ENCODE measurements around the gene C6orf132.

C6orf132 gene

GRCh38 chr6:42131531-42131930 lies 10.9 kb downstream of the C6orf132 start:
- no peak for DNase-seq

GRCh38 chr6:42129360-42129676 lies 13.1 kb downstream of the C6orf132 start:
- no peak for DNase-seq

- DNase-seq = no peak
Measured at GRCh38 chr6:42128460-42129359, 13.7 kb downstream of the C6orf132 start.

- DNase-seq = no peak
Measured at GRCh38 chr6:42125663-42126062, 16.8 kb downstream of the C6orf132 start.

GRCh38 chr6:42125231-42125630 lies 17.2 kb downstream of the C6orf132 start:
- DNase-seq = no peak

GRCh38 chr6:42124223-42124836 lies 18.1 kb downstream of the C6orf132 start:
- no peak for DNase-seq

GRCh38 chr6:42123379-42124103 lies 18.9 kb downstream of the C6orf132 start:
- no peak for DNase-seq

GRCh38 chr6:42120895-42121865 lies 21.2 kb downstream of the C6orf132 start:
- no peak for DNase-seq

GRCh38 chr6:42118162-42119001 lies 24.0 kb downstream of the C6orf132 start:
- no peak for DNase-seq

- DNase-seq = no peak
Measured at GRCh38 chr6:42117843-42118161, 24.6 kb downstream of the C6orf132 start.

GRCh38 chr6:42113936-42114636 lies 28.3 kb downstream of the C6orf132 start:
- DNase-seq = no peak

GRCh38 chr6:42112351-42112750 lies 30.1 kb downstream of the C6orf132 start:
- DNase-seq = no peak

GRCh38 chr6:42110683-42111082 lies 31.7 kb downstream of the C6orf132 start:
- DNase-seq = no peak

- DNase-seq = no peak
Measured at GRCh38 chr6:42108071-42108470, 34.3 kb downstream of the C6orf132 start.

- DNase-seq = no peak
Measured at GRCh38 chr6:42106112-42107023, 36.1 kb downstream of the C6orf132 start.

- DNase-seq = no peak
Measured at GRCh38 chr6:42105709-42106108, 36.7 kb downstream of the C6orf132 start.

GRCh38 chr6:42105156-42105648 lies 37.2 kb downstream of the C6orf132 start:
- no peak for DNase-seq

GRCh38 chr6:42104804-42105125 lies 37.7 kb downstream of the C6orf132 start:
- no peak for DNase-seq

- DNase-seq = no peak
Measured at GRCh38 chr6:42104095-42104803, 38.2 kb downstream of the C6orf132 start.

Measured in NCI-H1930 (cell line).